LNCaP clone FGC (cell line): ENCODE measurements around the gene UBE2M.

Experiments
- DNase-seq: peaks from one replicate; pipeline ENCODE4 v3.0.0-alpha.2; 2011; ENCODE audit warnings: low read depth
- H3K4me3 ChIP-seq: 2 replicates; pipeline ENCODE4 v1.5.1; 2011; ENCODE audit warnings: mild to moderate bottlenecking, low read depth, low read length, control low read depth
- CTCF ChIP-seq: IDR thresholded peaks from 2 replicates; pipeline ENCODE4 v1.5.1; 2012; ENCODE audit warnings: mild to moderate bottlenecking; ENCODE audit not compliant: control insufficient read depth, insufficient read depth; ENCODE audit errors: extremely low read depth

The UBE2M gene

GRCh38 chr19:58572818-58573657 lies 14.6 kb upstream of the UBE2M start, which contains the start of gene MZF1:
TSS of gene MZF1 (minus strand) at chr19:58573335. CDS start at chr19:58571389, 1,946 bp downstream.
- TF ChIP-seq CTCF = no peak
- DNase-seq = peak; percentile 100
- peak within 1 kb of the TSS; percentile 81 for H3K4me3 ChIP-seq

- TF ChIP-seq CTCF = no peak
- peak overlapping the region; percentile 81 for H3K4me3 ChIP-seq
Observed at GRCh38 chr19:58572026-58572817, 13.8 kb upstream of the UBE2M start.

GRCh38 chr19:58571575-58571947 lies 13.2 kb upstream of the UBE2M start:
- H3K4me3 ChIP-seq = peak overlapping the region; percentile 81
- no peak for DNase-seq
- no peak for TF ChIP-seq CTCF

More at GRCh38 chr19:58572026-58572817, 13.8 kb upstream of the UBE2M start:
- no peak for DNase-seq

GRCh38 chr19:58570770-58571574 lies 12.6 kb upstream of the UBE2M start:
- DNase-seq = no peak
- H3K4me3 ChIP-seq = no peak overlapping the region
- TF ChIP-seq CTCF = no peak

GRCh38 chr19:58569943-58570670 lies 11.7 kb upstream of the UBE2M start:
- DNase-seq = no peak
- H3K4me3 ChIP-seq = no peak overlapping the region
- no peak for TF ChIP-seq CTCF

- no peak for TF ChIP-seq CTCF
- no peak for DNase-seq
- H3K4me3 ChIP-seq = no peak overlapping the region
Observed at GRCh38 chr19:58569191-58569942, 11.0 kb upstream of the UBE2M start.
